Brain microvascular endothelial cell (primary cell): Measurements from ENCODE around the gene SLC26A1.

Source experiments
- DNase-seq: peaks from one replicate; pipeline ENCODE4 v3.0.0-alpha.2; 2020
- H3K27ac ChIP-seq: fragments of 250-450 bp; sonication (Bioruptor Pico); 2 replicates; pipeline ENCODE4 v1.5.1; 2020; ENCODE audit warnings: mild to moderate bottlenecking, moderate library complexity
- H3K27me3 ChIP-seq: fragments of 250-450 bp; sonication (Bioruptor Pico); replicated peaks from 2 replicates; pipeline ENCODE4 v1.5.1; 2020; ENCODE audit warnings: mild to moderate bottlenecking
- H3K36me3 ChIP-seq: fragments of 250-450 bp; sonication (Bioruptor Pico); replicated peaks from 2 replicates; pipeline ENCODE4 v1.5.1; 2020; ENCODE audit warnings: mild to moderate bottlenecking
- H3K4me3 ChIP-seq: 2 replicates; pipeline ENCODE4 v1.5.1; 2011; ENCODE audit warnings: low read depth, mild to moderate bottlenecking, control low read depth, low read length, moderate library complexity
- CTCF ChIP-seq: IDR thresholded peaks from 2 replicates; pipeline ENCODE4 v1.5.1; 2011; ENCODE audit warnings: low read depth, mild to moderate bottlenecking, moderate library complexity, low read length, control low read depth, inconsistent platforms; ENCODE audit errors: missing control alignments
- in situ Hi-C: cut with HindIII; loops from 2 replicates; pipeline ENCODE4 v1.10.0; 2017; ENCODE audit warnings: low sequenced_read_pairs, low pct_ligation_motif_present

The SLC26A1 gene

DNA sequence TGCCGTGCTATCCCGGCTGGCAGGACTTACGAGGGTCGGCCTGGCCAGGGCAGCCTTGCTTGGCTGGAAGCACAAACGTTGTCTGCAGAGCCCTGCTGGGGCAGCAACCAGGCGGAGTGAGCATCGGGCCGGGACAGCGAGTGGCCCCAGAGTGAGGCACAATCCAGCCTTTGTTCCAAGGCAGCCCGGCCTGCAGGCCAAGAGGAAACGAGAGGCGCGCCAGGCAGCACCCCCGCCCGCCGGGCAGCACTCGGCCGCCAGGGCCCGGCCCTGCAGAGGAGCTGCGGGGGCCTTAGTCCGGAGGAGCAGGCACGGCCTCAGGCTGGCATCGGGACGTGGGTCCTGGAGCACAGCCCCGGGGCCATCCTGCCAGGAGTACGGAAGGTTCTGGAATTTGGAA is 42.3 kb upstream of the SLC26A1 start:
- no peak for TF ChIP-seq CTCF
- Histone ChIP-seq H3K27me3 (no peaks in the 10 kb centered on the region), H3K4me3 (no peak overlapping the region), H3K36me3 (no peaks in the 10 kb centered on the region), H3K27ac (no peak overlapping the region)
- DNase-seq = no peak
- in situ Hi-C loops = no loop called here

DNA sequence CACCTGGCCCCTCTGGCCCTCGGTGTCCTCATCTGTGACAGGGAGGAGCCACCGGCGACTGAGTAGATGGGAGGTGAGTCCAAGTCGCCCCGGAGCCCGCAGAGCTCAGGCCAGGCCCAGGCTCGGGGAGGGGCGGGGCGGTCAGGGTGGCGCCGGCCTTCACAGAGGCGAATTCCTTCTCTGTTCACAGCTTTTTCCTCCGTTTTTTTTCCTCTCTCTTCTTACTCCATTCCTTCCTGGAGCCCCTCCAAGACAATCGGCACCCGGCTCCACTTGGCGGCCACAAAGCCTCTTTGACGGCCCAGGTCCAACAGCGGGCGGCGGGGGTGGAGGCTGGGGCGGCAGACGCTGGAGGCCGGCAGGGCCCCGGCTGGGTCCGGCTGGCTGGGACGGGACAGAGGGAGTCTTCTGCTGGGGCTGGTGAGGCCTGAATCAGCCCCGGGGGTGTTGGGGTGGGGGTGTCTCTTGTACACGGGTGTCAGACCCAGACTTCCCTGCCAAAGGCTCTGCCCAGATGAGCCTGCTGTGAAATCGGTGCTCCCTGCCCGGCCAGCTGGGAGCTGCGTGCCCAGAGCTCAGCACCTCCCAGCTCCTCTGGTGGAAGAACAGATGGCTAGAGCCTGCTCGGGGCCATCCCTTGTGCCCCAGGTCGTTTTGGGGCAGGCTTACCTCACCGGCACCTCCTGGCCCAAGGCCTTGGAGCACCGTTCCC is 40.8 kb upstream of the SLC26A1 start:
- in situ Hi-C loops = no loop called here
- Histone ChIP-seq H3K27me3 (no peaks in the 10 kb centered on the region), H3K36me3 (no peaks in the 10 kb centered on the region), H3K27ac (no peak overlapping the region), H3K4me3 (no peak overlapping the region)
- no peak for TF ChIP-seq CTCF
- no peak for DNase-seq

DNA sequence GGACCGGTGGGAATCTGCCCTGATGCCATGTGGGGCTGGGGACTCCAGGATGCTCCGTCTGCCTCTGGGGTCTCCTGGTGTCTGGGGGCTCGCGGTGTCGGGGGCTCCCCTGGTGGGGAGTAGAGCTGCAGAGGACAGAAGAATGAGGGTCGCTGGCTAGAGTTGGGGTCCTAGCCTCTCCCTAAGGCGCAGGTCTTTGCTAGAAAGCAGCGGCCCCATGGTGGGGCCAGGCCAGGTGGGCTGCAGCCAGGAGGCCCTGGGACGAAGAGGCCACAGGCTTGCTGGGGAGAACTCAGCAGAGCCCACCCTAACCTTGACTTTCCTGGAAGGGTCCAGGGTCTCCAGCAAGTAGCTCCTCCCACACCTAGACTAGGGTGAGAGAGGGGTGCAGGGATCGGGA is 39.7 kb upstream of the SLC26A1 start:
- TF ChIP-seq CTCF = no peak
- in situ Hi-C loops = no loop called here
- no peaks in the 10 kb centered on the region for H3K27me3 ChIP-seq

DNA sequence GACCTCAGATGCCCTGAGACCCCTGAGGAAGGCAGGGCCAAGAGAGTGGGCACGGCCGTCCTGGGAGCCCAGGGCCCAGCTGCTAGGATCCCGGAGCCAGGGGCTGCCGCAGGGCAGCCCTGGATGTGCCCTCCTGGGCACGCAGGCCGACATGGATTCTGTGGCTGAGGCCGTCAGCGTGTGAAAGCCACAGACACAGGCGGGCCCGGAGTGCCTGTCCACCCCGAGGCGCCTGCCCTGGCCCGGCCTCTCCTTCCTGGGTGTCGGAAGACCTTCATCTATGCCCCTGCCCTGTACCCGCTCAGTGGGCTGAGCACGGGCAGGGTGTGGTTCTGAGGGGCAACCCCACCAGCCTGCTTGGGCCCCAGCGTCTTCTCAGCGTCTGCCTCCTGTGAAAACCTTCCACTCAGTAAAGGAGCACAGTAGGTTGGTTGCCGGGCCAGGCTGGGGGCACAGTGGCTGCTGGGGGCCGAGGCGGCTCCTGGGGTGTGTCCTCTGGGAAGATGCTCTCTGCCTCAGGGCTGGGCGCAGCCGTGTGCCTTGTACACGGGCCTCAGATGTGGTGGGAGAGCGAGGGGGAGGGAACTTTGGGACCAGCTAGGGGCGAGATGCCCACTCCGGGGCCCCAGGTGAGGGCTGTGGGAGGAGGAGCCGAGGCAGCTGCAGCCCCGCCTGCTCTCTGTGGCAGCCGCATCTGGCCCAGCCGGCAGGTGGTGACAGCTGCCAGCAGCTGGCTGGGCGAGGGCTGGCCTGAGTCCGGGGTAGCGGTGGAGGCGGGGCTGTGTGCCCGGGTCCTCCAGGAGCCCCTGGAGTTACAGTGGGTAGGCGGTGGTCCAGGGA is 39.0 kb upstream of the SLC26A1 start:
- DNase-seq = no peak
- TF ChIP-seq CTCF = no peak
- in situ Hi-C loops = no loop called here
- H3K36me3 ChIP-seq = no peaks in the 10 kb centered on the region
- H3K27ac ChIP-seq = no peak overlapping the region
- H3K27me3 ChIP-seq = no peaks in the 10 kb centered on the region
- H3K4me3 ChIP-seq = no peak overlapping the region

More for the DNA sequence above, 39.7 kb upstream of the SLC26A1 start:
- Histone ChIP-seq H3K36me3 (no peaks in the 10 kb centered on the region), H3K27ac (no peak overlapping the region), H3K4me3 (no peak overlapping the region)
- no peak for DNase-seq

- DNase-seq = no peak
- TF ChIP-seq CTCF = no peak
- H3K27me3 ChIP-seq = no peaks in the 10 kb centered on the region
- no peaks in the 10 kb centered on the region for H3K36me3 ChIP-seq
- in situ Hi-C loops = no loop called here
- H3K27ac ChIP-seq = no peak overlapping the region
- H3K4me3 ChIP-seq = no peak overlapping the region
Observed at GRCh38 chr4:1031346-1031745, 38.1 kb upstream of the SLC26A1 start.
